ENCODE measurements around the gene PHF23. TPM values are rescaled to one million over a fixed set of nuclear protein-coding genes. Genes with fewer than 3 reads are reported as not detected.
A peak's percentile ranks its signal among the peaks of the same experiment; 100 is the strongest.

PHF23 gene
- total RNA-seq, 1 experiment from 2014 or later = 45.8 TPM

- Mint-ChIP-seq H3K4me3 (no peak overlapping the region), H3K36me3 (peaks cover 33% of the 10 kb centered on the region), H3K27me3 (ENCODE audit: low read depth) (no peaks in the 10 kb centered on the region), H3K27ac (peak overlapping the region; percentile 64), H3K4me1 (no peaks in the 10 kb centered on the region), H3K9me3 (no peaks in the 10 kb centered on the region)
- no peak for TF ChIP-seq IRF2 (CRISPR knock-in tag; IDR thresholded peaks at IDR 0.05; ENCODE audit: borderline replicate concordance, low read depth)
- TF ChIP-seq ELF4 (CRISPR knock-in tag; IDR thresholded peaks at IDR 0.05; ENCODE audit: low read depth) = no peak
- no peak for TF ChIP-seq E2F5 (CRISPR knock-in tag; IDR thresholded peaks at IDR 0.05)
- no peak; the same call in 1 of the 2 replicates for TF ChIP-seq ZNF263 (CRISPR knock-in tag; IDR thresholded peaks at IDR 0.05; ENCODE audit: low read depth)
- no peak for TF ChIP-seq FOXP4 (CRISPR knock-in tag; IDR thresholded peaks at IDR 0.05)
- TF ChIP-seq NR3C1 (CRISPR knock-in tag; conservative IDR thresholded peaks at IDR 0.05; ENCODE audit: low read depth) = no peak
- no peak for TF ChIP-seq ZNF281 (CRISPR knock-in tag; IDR thresholded peaks at IDR 0.05)
- TF ChIP-seq PREB (CRISPR knock-in tag; IDR thresholded peaks at IDR 0.05; ENCODE audit: borderline replicate concordance) = no peak
- no peak for TF ChIP-seq NR1H2 (CRISPR knock-in tag; IDR thresholded peaks at IDR 0.05)
- no peak for TF ChIP-seq ESRRA (CRISPR knock-in tag; IDR thresholded peaks at IDR 0.05; ENCODE audit: borderline replicate concordance)
- TF ChIP-seq ARID4B (CRISPR knock-in tag; IDR thresholded peaks at IDR 0.05; ENCODE audit: borderline replicate concordance) = no peak
- no peak for TF ChIP-seq TEAD4 (CRISPR knock-in tag; IDR thresholded peaks at IDR 0.05)
- no peak for TF ChIP-seq JUN (CRISPR knock-in tag; IDR thresholded peaks at IDR 0.05)
- no peak for TF ChIP-seq ETV6 (CRISPR knock-in tag; IDR thresholded peaks at IDR 0.05)
- no peak for TF ChIP-seq NR2C2 (CRISPR knock-in tag; IDR thresholded peaks at IDR 0.05)
- no peak for TF ChIP-seq TCF7 (CRISPR knock-in tag; IDR thresholded peaks at IDR 0.05; ENCODE audit: low read depth)
- ChIA-PET CTCF (no interaction called here), POLR2A (no interaction called here)
- ATAC-seq (no peak), DNase-seq (ENCODE audit: low spot score) (no peak)
Observed at GRCh38 chr17:7192271-7192937, 46.9 kb downstream of the PHF23 start.
